ENCODE data around the gene UBA1.

- TF ChIP-seq POLR2AphosphoS5 (IDR thresholded peaks at IDR 0.05): no peak
- no peak for TF ChIP-seq CTCF (IDR thresholded peaks at IDR 0.05)
These were observed 7.8 kb downstream of the UBA1 start for GRCh38 chrX:47201345-47201944.

Data from prostate gland (tissue), 2 donors.